GOT3 (cell line): ENCODE measurements around the gene COL8A2.
A peak's percentile ranks its signal among the peaks of the same experiment; 100 is the strongest.

Experiments
- DNase-seq: peaks from one replicate; lab custom pipeline; 2025; ENCODE audit warnings: mixed read lengths; lab: John Stamatoyannopoulos, UW

Gene COL8A2

GRCh38 chr1:36157973-36158826 is 33.2 kb upstream of the COL8A2 start:
- DNase-seq, result no peak

GRCh38 chr1:36157115-36157903 is 32.3 kb upstream of the COL8A2 start:
- DNase-seq, result no peak

- DNase-seq, result no peak
Measured at GRCh38 chr1:36156329-36157114, 31.5 kb upstream of the COL8A2 start.

- peak; percentile 76 for DNase-seq
Measured at GRCh38 chr1:36155408-36156328, 30.6 kb upstream of the COL8A2 start, which contains the start of gene MAP7D1. MAP7D1 (plus strand) TSS chr1:36156160; CDS start chr1:36156418, 258 bp downstream.

GRCh38 chr1:36154765-36155407 is 29.9 kb upstream of the COL8A2 start:
- no peak for DNase-seq

GRCh38 chr1:36154335-36154734 is 29.3 kb upstream of the COL8A2 start:
- no peak for DNase-seq

- no peak for DNase-seq
Measured at GRCh38 chr1:36153476-36153875, 28.5 kb upstream of the COL8A2 start.

- DNase-seq, result no peak
Measured at GRCh38 chr1:36151845-36152203, 26.8 kb upstream of the COL8A2 start.

- no peak for DNase-seq
Measured at GRCh38 chr1:36151134-36151844, 26.3 kb upstream of the COL8A2 start.

GRCh38 chr1:36150296-36151133 is 25.5 kb upstream of the COL8A2 start:
- peak; percentile 71 for DNase-seq

- DNase-seq, result no peak
Measured at GRCh38 chr1:36149973-36150295, 24.9 kb upstream of the COL8A2 start.

- DNase-seq, result peak; percentile 97
Measured at GRCh38 chr1:36149237-36149972, 24.4 kb upstream of the COL8A2 start, which contains the start of gene TRAPPC3. TRAPPC3 (minus strand) TSS chr1:36149486; CDS start chr1:36149378, 108 bp downstream.

GRCh38 chr1:36148821-36149236 is 23.8 kb upstream of the COL8A2 start:
- no peak for DNase-seq

- no peak for DNase-seq
Measured at GRCh38 chr1:36144413-36144812, 19.4 kb upstream of the COL8A2 start.

- DNase-seq, result no peak
Measured at GRCh38 chr1:36143424-36143823, 18.4 kb upstream of the COL8A2 start.

- no peak for DNase-seq
Measured at GRCh38 chr1:36142121-36142520, 17.1 kb upstream of the COL8A2 start.

- no peak for DNase-seq
Measured at GRCh38 chr1:36139521-36139920, 14.5 kb upstream of the COL8A2 start.

GRCh38 chr1:36137776-36138175 is 12.8 kb upstream of the COL8A2 start:
- DNase-seq, result no peak
